Trophoblast cell (in vitro differentiated cells and primary cell): ENCODE data around the gene MIPOL1.

Source experiments
- DNase-seq, 2 donors: peaks; one replicate each; pipeline ENCODE4 v3.0.0-alpha.2; 2016
- H2AFZ ChIP-seq: 2 replicates; pipeline ENCODE4 v1.6.1; 2013; ENCODE audit warnings: low read length, moderate library complexity, mild to moderate bottlenecking; ENCODE audit not compliant: insufficient read depth, poor library complexity
- H2AK5ac ChIP-seq: 2 replicates; pipeline ENCODE4 v1.6.1; 2013; ENCODE audit warnings: mild to moderate bottlenecking, low read length
- H2BK120ac ChIP-seq: 2 replicates; pipeline ENCODE4 v1.6.1; 2013; ENCODE audit warnings: low read length, mild to moderate bottlenecking, moderate library complexity; ENCODE audit not compliant: insufficient read depth, poor library complexity
- H2BK12ac ChIP-seq: 2 replicates; pipeline ENCODE4 v1.6.1; 2013; ENCODE audit warnings: mild to moderate bottlenecking, low read length, moderate library complexity
- H2BK5ac ChIP-seq: 2 replicates; pipeline ENCODE4 v1.6.1; 2013; ENCODE audit warnings: low read length, low read depth, moderate library complexity, mild to moderate bottlenecking; ENCODE audit not compliant: poor library complexity
- H3K14ac ChIP-seq: 2 replicates; pipeline ENCODE4 v1.6.1; 2013; ENCODE audit warnings: mild to moderate bottlenecking, low read length
- H3K18ac ChIP-seq: 2 replicates; pipeline ENCODE4 v1.6.1; 2013; ENCODE audit warnings: mild to moderate bottlenecking, low read length
- H3K23ac ChIP-seq: 2 replicates; pipeline ENCODE4 v1.6.1; 2013; ENCODE audit warnings: low read length
- H3K27ac ChIP-seq: 2 replicates; pipeline ENCODE4 v1.5.1; 2013; ENCODE audit warnings: low read depth, mild to moderate bottlenecking, inconsistent platforms, low read length, moderate library complexity
- H3K27me3 ChIP-seq: 2 replicates; pipeline ENCODE4 v1.6.1; 2013; ENCODE audit warnings: inconsistent platforms, mild to moderate bottlenecking, low read length, moderate library complexity; ENCODE audit not compliant: insufficient read depth
- H3K36me3 ChIP-seq, 2 experiments: 1 replicate in 1 of 2; 2 replicates in 1 of 2; pipeline ENCODE4 v1.6.1; 2013; ENCODE audit warnings: low read length in 2 of 2, mild to moderate bottlenecking in 2 of 2, moderate library complexity in 1 of 2; ENCODE audit not compliant: insufficient read depth in 2 of 2, control insufficient read depth in 1 of 2
- H3K4ac ChIP-seq: 2 replicates; pipeline ENCODE4 v1.6.1; 2013; ENCODE audit warnings: low read depth, mild to moderate bottlenecking, low read length, moderate library complexity
- H3K4me1 ChIP-seq, 2 experiments: 1 replicate in 1 of 2; 2 replicates in 1 of 2; pipeline ENCODE4 v1.6.1; 2013; ENCODE audit warnings: low read length in 2 of 2, mild to moderate bottlenecking in 2 of 2, moderate library complexity in 1 of 2; ENCODE audit not compliant: insufficient read depth in 2 of 2, control insufficient read depth in 1 of 2
- H3K4me2 ChIP-seq: 2 replicates; pipeline ENCODE4 v1.6.1; 2013; ENCODE audit warnings: inconsistent platforms, mild to moderate bottlenecking, low read length, moderate library complexity
- H3K4me3 ChIP-seq: 2 replicates; pipeline ENCODE4 v1.5.1; 2013; ENCODE audit warnings: mild to moderate bottlenecking, low read depth, low read length, inconsistent platforms
- H3K79me1 ChIP-seq: one replicate; pipeline ENCODE4 v1.6.1; 2013; ENCODE audit warnings: low read length
- H3K79me2 ChIP-seq: 2 replicates; pipeline ENCODE4 v1.6.1; 2013; ENCODE audit warnings: low read length, mild to moderate bottlenecking; ENCODE audit not compliant: control insufficient read depth, insufficient read depth, poor library complexity
- H3K9ac ChIP-seq: 2 replicates; pipeline ENCODE4 v1.6.1; 2013; ENCODE audit warnings: mild to moderate bottlenecking, low read length
- H3K9me3 ChIP-seq: 2 replicates; pipeline ENCODE4 v1.6.1; 2013; ENCODE audit warnings: low read depth, mild to moderate bottlenecking, control low read depth, inconsistent platforms, low read length; ENCODE audit not compliant: insufficient read depth
- H4K12ac ChIP-seq: 2 replicates; pipeline ENCODE4 v1.6.1; 2013; ENCODE audit warnings: low read depth, mild to moderate bottlenecking, low read length, moderate library complexity
- H4K8ac ChIP-seq: 2 replicates; pipeline ENCODE4 v1.6.1; 2013; ENCODE audit warnings: low read depth, mild to moderate bottlenecking, low read length, moderate library complexity
- H4K91ac ChIP-seq: one replicate; pipeline ENCODE4 v1.6.1; 2013; ENCODE audit warnings: low read depth, mild to moderate bottlenecking, low read length, moderate library complexity
- WGBS: extraction: QIAGEN DNeasy Blood & Tissue Kit; methylation state at CpG from one replicate; pipeline ENCODE4 v1.1.7; 2013; ENCODE audit warnings: missing lambda C conversion rate; ENCODE audit not compliant: insufficient read length, insufficient coverage; ENCODE audit errors: extremely low coverage; 5-methylcytosine and 5-hydroxymethylcytosine counted together

MIPOL1 gene

DNA sequence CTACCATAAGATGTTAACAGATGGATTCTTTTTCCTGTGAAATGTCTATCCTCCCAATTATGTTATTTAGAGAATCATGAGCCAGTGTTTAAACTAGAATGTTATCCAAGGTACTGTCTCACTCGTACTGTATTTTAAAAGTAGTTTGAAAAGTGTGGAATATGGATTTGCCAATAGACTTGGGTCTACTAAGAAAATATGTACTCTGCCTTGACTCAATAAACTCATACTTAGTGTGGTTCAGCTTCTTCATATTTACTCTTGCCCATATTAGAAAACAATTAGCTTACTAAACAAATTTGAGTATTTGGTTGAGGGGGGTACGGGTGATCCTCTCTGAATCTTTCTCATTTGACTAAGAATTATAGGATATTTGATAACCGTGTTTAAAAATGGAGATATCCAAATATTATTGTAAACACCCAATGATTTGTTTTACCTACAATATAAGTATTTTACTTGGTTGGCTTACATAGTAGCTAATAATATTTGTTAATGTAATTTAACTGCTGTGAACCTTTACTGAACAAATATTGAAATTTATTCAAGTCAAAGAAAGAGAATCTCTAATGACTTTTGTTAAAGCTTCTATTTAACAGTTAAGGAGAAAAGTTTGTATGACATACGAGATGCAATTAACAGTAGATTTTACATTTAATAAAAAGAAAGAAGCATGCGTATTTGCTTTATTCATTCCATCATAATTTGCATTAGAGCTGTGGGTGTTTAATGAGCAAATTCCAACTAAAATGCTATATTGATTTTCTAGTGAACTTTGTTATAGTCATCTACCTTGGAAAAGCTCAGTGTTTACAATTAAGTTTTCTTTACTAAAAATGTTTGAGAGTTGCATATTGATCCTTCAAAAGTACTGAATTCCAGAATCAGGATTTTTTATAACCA, 81.2 kb downstream of the MIPOL1 start:
- Histone ChIP-seq H3K27ac (no peak overlapping the region), H2AFZ (no peak overlapping the region), H3K4ac (no peak overlapping the region), H3K9ac (no peak overlapping the region), H3K4me2 (no peak overlapping the region), H3K79me2 (no peaks in the 10 kb centered on the region), H3K27me3 (no peaks in the 10 kb centered on the region), H3K4me3 (no peak overlapping the region), H3K79me1 (no peaks in the 10 kb centered on the region), H3K14ac (no peak overlapping the region), H2AK5ac (no peak overlapping the region), H2BK5ac (no peak overlapping the region), H3K36me3 (peaks cover 0 to 2% of the 10 kb centered on the region in 2 experiments), H3K23ac (no peak overlapping the region), H4K12ac (no peak overlapping the region), H4K8ac (no peak overlapping the region), H3K9me3 (no peaks in the 10 kb centered on the region), H3K18ac (no peak overlapping the region), H4K91ac (no peak overlapping the region), H3K4me1 (no peaks in the 10 kb centered on the region), H2BK120ac (no peak overlapping the region), H2BK12ac (no peak overlapping the region)
- no peak for DNase-seq
- WGBS: no CpG with 5 or more reads among the region's 5 CpGs

DNA sequence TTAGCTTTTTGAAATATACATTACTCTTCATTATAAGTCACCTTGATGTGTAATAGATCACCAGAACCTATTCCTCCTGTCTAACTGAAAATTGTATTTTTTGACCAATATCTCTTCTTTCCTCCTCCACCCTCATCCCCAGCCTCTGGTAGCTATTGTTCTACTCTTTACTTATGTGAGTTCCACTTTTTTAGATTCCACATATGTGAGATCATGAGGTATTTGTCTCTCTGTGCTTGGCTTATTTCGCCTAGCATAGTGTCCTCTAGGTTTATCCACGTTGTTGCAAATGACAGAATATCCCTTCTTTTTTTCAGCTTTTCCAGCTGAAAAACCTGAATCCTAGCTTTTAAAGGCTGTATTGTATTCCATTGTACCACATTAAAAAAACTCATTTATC, 82.1 kb downstream of the MIPOL1 start:
- Histone ChIP-seq H3K9me3 (no peaks in the 10 kb centered on the region), H3K9ac (no peak overlapping the region), H3K4me2 (no peak overlapping the region), H4K91ac (no peak overlapping the region), H3K23ac (no peak overlapping the region), H3K27me3 (no peaks in the 10 kb centered on the region), H2AFZ (no peak overlapping the region), H3K79me1 (no peaks in the 10 kb centered on the region), H2BK12ac (no peak overlapping the region), H2BK120ac (no peak overlapping the region), H3K4me3 (no peak overlapping the region), H3K36me3 (peaks cover 0 to 2% of the 10 kb centered on the region in 2 experiments), H2BK5ac (no peak overlapping the region), H3K18ac (no peak overlapping the region), H3K79me2 (no peaks in the 10 kb centered on the region), H3K4ac (no peak overlapping the region), H2AK5ac (no peak overlapping the region), H4K12ac (no peak overlapping the region), H3K4me1 (no peaks in the 10 kb centered on the region), H3K14ac (no peak overlapping the region), H4K8ac (no peak overlapping the region), H3K27ac (no peak overlapping the region)
- no peak for DNase-seq
- no CpG with 5 or more reads among the region's 2 CpGs for WGBS

DNA sequence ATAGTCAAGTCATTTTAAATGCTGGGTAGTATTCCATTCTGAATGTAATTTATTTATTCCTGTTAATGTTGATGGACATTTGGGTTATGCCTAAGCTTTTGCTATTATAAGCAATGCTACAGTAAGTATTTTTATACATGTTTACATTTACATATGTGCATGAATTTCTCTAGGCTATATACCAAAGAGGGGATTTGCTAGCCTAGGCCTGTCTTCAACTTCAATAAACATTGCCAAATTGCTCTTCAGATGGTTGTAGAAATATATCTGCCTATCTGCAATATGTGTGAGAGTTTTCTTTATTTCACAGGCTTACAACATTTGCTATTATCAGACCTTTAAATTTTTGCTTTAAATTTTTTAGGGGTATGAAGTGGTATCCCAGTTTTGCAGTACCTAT, 87.0 kb downstream of the MIPOL1 start:
- H3K79me1 ChIP-seq: no peaks in the 10 kb centered on the region
- H2BK120ac ChIP-seq: no peak overlapping the region
- H4K91ac ChIP-seq: no peak overlapping the region
- H3K79me2 ChIP-seq: no peaks in the 10 kb centered on the region
- H3K18ac ChIP-seq: no peak overlapping the region
- DNase-seq: no peak
- no peak overlapping the region for H4K12ac ChIP-seq
- no peak overlapping the region for H3K9ac ChIP-seq
- H3K9me3 ChIP-seq: no peaks in the 10 kb centered on the region
- no peak overlapping the region for H3K4me2 ChIP-seq
- H3K4ac ChIP-seq: no peak overlapping the region
- H4K8ac ChIP-seq: no peak overlapping the region
- no peak overlapping the region for H3K14ac ChIP-seq
- H3K4me3 ChIP-seq: no peak overlapping the region
- no peak overlapping the region for H3K23ac ChIP-seq
- no peaks in the 10 kb centered on the region for H3K4me1 ChIP-seq
- H2AK5ac ChIP-seq: no peak overlapping the region
- no peak overlapping the region for H2BK5ac ChIP-seq
- H2BK12ac ChIP-seq: no peak overlapping the region
- H2AFZ ChIP-seq: no peak overlapping the region
- H3K36me3 ChIP-seq: peaks cover 0 to 2% of the 10 kb centered on the region in 2 experiments
- no peaks in the 10 kb centered on the region for H3K27me3 ChIP-seq
- no peak overlapping the region for H3K27ac ChIP-seq

DNA sequence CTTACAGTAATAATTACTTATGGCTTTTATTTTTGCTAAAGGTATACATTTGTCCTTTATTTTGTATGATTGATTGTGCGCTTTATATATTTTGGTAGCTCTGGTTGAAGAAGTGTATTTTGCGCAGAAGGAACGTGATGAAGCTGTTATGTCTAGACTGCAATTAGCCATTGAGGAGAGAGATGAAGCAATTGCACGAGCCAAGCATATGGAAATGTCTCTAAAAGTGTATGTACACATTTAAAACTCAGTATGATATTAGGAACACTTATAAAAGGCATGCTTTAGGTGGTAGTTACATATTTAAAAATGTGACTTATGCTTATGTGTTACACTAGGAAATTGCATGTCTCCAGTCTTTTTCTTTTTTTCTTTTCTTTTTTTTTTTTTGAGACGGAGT, 87.5 kb downstream of the MIPOL1 start:
- Histone ChIP-seq H3K4ac (no peak overlapping the region), H3K27me3 (no peaks in the 10 kb centered on the region), H2BK5ac (no peak overlapping the region), H3K9ac (no peak overlapping the region), H3K79me1 (no peaks in the 10 kb centered on the region), H2AFZ (no peak overlapping the region), H4K91ac (no peak overlapping the region), H2AK5ac (no peak overlapping the region), H3K18ac (no peak overlapping the region), H4K12ac (no peak overlapping the region), H3K4me3 (no peak overlapping the region), H4K8ac (no peak overlapping the region), H3K23ac (no peak overlapping the region), H3K9me3 (no peaks in the 10 kb centered on the region), H2BK12ac (no peak overlapping the region), H2BK120ac (no peak overlapping the region), H3K4me1 (no peaks in the 10 kb centered on the region), H3K79me2 (no peaks in the 10 kb centered on the region), H3K36me3 (peaks cover 0 to 2% of the 10 kb centered on the region in 2 experiments), H3K4me2 (no peak overlapping the region), H3K27ac (no peak overlapping the region), H3K14ac (no peak overlapping the region)
- no CpG with 5 or more reads among the region's 5 CpGs for WGBS
- no peak for DNase-seq
